ENCODE measurements around the gene TNFAIP8L2.
"Not testable (repeated sequence)": the region's sequence is repeated elsewhere in the genome, so short reads cannot be mapped to it uniquely, and the experiment has no call there.

Gene TNFAIP8L2

DNA sequence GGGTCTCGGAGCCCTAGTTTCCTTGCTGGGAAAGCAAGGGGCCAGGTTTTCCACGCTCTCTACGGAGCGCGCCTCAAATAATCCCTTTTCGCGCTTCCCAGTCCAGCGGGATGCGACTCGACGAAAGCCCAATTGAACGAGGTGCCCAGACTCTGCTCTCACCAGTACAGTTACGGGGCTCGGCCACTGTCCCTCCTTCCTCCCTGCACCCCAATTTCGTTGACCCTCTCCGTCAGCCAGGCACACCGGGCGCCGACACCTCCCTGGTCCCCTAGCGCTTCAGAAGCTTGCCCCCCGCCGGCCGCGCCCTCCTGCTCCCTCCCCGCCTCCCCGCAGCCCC is 10.4 kb upstream of the TNFAIP8L2 start:
- DNase-seq (ENCODE audit: low spot score) = no peak

DNA sequence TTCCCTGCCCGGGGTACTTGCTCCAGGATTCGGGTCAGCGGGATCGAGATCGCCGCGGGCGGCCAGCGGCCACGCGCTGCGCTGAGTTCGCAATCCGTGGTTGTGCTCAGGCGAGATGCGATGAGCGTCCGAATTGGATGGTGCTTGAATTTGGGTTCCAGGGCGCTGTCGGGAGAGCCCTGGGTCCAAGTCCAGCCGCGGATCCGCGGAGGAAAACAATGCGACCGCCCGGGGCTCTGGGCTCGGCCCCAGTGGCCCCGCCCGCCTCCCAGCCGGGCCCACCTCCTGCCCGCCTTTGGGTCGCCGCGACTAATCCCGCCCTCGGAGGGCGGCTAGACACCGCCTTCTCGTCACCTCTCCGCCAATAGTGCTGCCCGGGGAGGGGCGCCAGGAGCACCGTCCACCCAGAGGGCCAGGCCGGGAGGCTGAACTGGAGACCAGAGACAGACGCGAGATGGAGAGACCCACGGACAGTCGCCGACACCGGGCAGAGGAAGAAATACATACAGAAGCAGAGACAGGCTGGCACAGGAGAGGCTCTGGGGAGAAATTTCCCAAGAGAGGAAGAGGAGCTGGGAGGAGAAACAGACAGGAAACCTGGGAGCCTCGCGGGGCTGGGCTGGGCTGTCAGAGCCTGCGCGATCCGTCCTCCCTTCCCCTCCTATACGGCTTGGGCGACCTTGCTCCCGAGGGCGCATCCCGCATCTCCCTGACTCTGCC is 9.9 kb upstream of the TNFAIP8L2 start, which contains the start of gene SEMA6C:
TSS of gene SEMA6C (minus strand) at position 220 of the 720 bp plus-strand sequence. CDS start 4,010 bp downstream, outside the sequence.
- DNase-seq (ENCODE audit: low spot score) = peak; percentile 97

DNA sequence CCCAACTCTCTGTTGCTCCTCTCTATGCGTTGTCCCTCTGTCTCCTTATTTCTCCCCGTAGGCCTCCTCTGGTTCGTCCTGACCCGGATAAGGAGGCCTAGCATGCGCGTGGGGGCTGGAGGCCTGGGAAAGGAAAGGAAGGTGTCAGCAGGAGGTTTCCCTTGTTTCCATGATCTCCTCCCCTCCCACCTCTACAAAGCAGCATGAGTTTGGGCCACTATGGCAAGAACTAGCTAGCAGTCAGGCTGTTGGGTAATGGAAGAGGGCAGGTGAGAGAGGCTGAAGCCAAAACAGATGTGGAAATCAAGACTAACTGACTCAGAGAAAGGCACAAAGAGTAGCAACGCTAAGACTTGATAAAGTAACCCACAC is 9.3 kb upstream of the TNFAIP8L2 start:
- no peak for DNase-seq (ENCODE audit: low spot score)

DNA sequence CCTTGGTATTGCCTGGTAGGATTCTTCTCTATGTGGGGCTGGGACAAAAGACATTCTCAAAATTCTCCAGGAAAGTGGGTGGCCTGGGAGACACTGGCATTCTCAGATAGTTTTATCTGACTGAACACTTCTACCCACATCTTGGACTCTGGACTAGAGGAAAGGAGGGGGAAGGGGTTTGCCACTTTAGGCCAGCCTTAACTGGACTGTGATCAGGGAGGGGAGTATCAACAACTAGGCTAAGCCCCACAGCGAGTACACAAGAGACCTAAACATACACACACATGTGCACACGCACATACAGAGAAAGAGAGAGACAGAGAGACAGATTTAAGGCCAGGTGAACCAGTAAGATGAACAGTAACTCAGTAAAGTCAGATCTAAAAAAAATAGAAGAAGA is 8.8 kb upstream of the TNFAIP8L2 start:
- no peak for DNase-seq (ENCODE audit: low spot score)

DNA sequence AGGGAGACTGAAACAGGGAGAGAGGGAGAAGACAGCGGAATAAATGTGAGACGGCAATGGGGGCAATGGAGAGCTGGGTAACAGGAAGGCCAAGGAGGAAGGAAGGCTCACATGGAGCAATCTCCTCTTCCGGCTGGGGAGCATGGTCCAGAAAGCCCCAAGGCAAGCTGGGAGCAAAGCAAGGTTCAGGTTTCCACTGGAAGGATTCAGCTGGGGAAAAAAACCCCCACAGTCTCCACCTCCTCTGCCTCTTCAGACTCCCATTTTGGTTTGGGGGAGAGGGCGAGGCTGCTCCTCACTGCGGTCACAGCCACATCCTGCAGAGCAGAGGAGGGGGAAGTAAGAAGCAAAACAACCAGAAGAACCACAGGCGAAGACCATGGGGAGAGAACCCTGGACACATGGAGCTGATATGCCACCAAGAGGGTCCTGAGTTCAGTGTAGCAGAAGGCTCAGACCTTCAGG is 650 bp downstream of the TNFAIP8L2 start:
- DNase-seq (ENCODE audit: low spot score) = no peak

- DNase-seq (ENCODE audit: low spot score) = no peak
Observed at GRCh38 chr1:151158326-151158725, 1.9 kb downstream of the TNFAIP8L2 start.

- DNase-seq (ENCODE audit: low spot score) = no peak
Observed at GRCh38 chr1:151158751-151159251, 2.4 kb downstream of the TNFAIP8L2 start.

GRCh38 chr1:151159373-151159772 is 2.9 kb downstream of the TNFAIP8L2 start:
- DNase-seq (ENCODE audit: low spot score) = no peak

DNA sequence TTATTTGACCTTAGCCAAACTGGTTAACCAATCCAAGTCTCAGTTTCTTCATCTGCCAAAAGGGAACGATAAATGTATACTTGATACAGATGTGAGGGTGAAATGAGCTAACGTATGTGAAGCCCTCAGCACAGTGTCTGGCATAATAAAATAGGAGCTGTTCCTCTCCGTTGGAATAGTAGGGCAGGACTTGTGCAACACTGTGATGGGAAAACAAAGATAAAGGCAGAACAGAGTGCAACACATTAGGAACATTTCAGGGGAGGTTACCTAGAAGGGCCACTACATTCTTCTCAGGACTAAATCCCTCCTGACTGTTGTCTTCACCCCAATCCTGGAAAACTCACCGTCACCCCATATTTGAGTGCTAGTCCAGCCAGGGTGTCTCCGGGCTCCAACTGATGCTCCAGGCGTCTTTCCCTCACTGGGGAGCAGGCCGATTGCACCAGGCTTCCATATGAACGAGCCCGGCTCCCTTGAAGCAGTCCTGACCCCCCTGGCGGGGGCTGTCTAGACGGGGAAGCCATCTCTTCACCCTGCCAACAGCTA is 8.4 kb downstream of the TNFAIP8L2 start:
- peak; percentile 62 for DNase-seq (ENCODE audit: low spot score)

DNA sequence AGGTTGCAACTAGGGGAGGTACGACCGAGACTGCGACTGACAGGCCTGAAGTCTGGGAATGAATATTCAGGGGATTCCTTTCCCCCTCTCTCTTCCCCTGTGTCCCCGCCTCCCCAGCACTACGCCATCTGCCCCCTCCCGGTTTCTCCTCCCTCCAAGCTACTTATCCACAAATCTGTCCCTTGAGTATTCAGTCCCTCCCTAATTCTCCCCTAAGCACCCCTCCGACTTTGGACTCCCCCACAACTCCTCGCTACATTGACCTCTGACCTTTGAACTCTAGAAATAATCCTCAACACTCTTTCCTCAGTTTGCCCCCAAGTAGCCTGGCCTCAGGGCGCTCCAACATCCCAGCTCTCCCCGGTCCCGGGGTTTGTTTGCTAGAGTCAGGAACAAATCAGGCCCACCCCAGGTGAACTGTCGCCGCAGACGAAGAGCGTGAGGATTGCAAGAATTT is 8.9 kb downstream of the TNFAIP8L2 start:
- no peak for DNase-seq (ENCODE audit: low spot score)

DNA sequence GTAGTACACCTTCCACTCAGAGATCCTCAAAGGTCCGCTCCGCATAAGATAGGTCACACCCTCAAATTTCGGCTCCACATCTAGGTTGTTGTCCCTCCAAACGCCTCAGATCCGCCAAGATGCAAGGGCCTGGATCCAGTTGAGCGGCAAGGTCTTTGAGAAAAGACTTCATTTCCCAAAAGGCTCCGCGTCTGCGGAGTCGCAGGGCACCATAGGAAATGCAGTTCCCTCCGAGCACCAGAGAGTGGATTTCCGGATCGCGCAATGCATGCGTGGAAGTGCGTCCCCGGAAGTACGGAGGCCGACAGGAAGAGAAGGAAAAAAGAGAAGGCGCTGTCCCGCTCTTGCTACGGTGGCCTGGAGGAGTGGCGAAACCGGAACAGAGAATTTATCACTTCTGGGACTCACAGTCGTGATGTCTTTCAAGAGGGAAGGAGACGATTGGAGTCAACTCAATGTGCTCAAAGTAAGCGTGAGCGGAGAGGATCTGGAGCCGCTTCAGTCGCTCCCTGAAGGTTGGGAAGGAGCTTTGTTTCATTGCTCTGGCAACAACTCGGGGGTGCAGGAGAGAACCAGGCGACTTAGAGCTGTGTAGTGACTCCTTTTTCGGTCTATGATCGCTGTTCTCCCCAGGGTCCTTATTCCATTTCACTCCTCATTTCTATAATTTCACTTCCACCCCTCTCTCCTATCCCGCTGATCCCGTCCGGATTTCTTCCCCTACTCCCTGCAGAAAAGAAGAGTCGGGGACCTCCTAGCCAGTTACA is 9.5 kb downstream of the TNFAIP8L2 start, which contains the start of the genes LYSMD1 and SCNM1:
TSS of gene LYSMD1 (minus strand) at position 165 of the 767 bp plus-strand sequence. CDS start 644 bp downstream, outside the sequence.
TSS of gene SCNM1 (plus strand) at position 407 of the 767 bp plus-strand sequence. CDS start at position 416, 9 bp downstream.
- DNase-seq (ENCODE audit: low spot score) = peak; percentile 96

DNA sequence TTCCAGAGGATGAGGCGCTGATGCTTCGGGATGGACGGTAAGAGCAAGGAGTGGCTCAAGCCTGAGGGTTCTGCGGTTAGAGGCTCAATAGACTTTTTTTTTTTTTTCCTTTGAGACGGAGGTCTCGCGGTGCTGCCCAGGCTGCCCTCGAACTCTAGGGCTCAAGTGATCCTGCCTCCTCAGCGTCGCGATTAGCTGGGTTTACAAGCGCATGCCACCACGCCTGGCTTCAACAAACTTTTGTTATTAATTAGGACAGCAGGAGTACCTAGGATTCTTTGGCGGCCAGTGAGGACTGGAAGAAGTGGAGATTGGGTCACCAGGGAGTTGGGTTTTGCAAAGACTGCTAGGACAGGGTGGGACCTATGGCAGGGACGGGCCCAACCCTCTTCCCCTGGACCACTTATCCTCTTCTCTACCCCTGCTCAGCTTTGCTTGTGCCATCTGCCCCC is 10.1 kb downstream of the TNFAIP8L2 start:
- DNase-seq (ENCODE audit: low spot score) = peak; percentile 74

DNA sequence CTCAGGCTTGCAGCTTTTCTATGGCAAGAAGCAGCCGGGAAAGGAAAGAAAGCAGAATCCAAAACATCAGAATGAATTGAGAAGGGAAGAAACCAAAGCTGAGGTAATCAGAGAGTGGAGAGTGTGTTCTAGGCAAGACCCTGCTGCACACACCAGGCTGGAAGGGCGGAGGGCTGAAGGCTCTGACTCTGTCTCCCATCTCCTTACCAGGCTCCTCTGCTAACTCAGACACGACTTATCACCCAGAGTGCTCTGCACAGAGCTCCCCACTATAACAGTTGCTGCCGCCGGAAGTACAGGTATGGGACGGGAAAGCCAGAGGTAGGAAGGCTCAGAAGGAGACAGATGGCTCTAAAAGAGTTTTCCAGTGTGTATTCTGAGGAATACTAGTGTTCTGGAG is 10.7 kb downstream of the TNFAIP8L2 start:
- no peak for DNase-seq (ENCODE audit: low spot score)

DNA sequence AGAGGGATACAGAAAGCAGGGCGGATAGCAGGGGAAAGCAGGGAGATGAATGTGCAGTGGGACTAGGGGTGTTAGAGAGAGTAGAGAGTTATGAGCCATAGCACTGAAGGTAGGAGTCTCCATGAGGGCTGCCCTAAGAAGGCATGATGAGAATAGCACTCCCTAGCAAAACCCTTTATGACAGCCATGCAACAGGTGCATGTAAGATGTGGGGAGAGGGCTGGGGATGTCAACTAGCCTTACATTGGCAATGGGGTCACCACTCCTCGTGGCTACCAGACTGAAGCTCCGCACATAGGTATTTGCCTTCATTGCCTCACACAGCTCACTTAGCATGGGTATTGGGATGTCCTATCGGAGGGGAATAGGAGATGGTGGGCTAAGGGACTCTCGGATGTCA is 14.7 kb downstream of the TNFAIP8L2 start:
- no peak for DNase-seq (ENCODE audit: low spot score)

DNA sequence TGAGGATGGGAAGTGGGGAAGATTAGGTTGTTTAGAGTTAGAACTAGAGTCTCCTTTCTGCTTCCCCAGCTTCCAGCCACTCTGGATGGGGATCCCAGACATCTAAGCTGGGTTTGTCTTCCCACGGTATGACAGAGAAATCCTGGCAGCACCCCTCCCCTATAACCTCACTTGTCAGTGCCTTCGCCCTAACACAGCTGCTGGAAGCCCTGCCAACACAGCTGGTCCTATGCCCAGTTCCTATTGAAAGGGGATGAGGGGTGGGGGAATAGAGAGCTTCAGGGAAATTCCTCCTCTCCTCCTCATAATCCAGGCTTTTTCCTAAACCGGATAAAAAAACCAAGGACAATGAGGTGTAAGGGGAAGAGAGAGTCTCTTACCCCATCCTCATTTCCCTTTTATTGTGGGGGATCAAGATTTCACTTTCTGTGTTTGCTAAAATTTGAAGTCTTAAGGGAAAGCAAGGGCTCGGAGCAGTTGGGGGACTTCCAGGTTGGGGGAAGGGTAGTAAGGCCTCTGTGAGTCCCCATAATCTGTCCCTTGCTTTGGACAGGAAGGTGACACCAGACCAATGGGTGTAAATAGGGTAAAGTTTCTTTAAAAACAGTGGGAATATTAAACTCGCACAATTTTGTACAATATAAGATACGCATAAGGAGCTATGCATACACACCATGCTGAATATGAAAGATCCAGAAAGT is 18.7 kb downstream of the TNFAIP8L2 start:
- DNase-seq (ENCODE audit: low spot score) = no peak

GRCh38 chr1:151175863-151176262 is 19.4 kb downstream of the TNFAIP8L2 start, which contains the start of gene TMOD4:
TSS of gene TMOD4 (minus strand) at chr1:151175981. CDS start at chr1:151174875, 1,106 bp downstream.
- peak; percentile 34 for DNase-seq (ENCODE audit: low spot score)

GRCh38 chr1:151176514-151177045 is 20.1 kb downstream of the TNFAIP8L2 start:
- no peak for DNase-seq (ENCODE audit: low spot score)

- no peak for DNase-seq (ENCODE audit: low spot score)
Observed at GRCh38 chr1:151184211-151184610, 27.8 kb downstream of the TNFAIP8L2 start.

GRCh38 chr1:151187205-151187604 is 30.8 kb downstream of the TNFAIP8L2 start:
- no peak for DNase-seq (ENCODE audit: low spot score)

- DNase-seq (ENCODE audit: low spot score) = not testable (repeated sequence)
Observed at GRCh38 chr1:151188667-151189066, 32.2 kb downstream of the TNFAIP8L2 start.

Data from AG20443 (cell line).